Heart right ventricle (tissue), 16 donors: ENCODE results near the gene SRGAP3. TPM values are rescaled to one million over a fixed set of nuclear protein-coding genes. Genes with fewer than 3 reads are reported as not detected.

Experiments
- ATAC-seq, 8 donors: fragments of 200-7000 bp; cut with Tn5 transposase; one replicate each; pipeline ENCODE4 v1.9.1; 2020; ENCODE audit warnings: mild to moderate bottlenecking in 8 of 8, moderate library complexity in 8 of 8, moderate number of reproducible peaks in 1 of 8
- DNase-seq, 2 donors: peaks; one replicate each; pipeline ENCODE4 v3.0.0-alpha.2; 2020
- H3K27ac ChIP-seq, 10 donors: fragments of 200-600 bp; sonication (generic) in 2 of 10; one replicate each; pipeline versions ENCODE4 v1.5.0 to v1.8.0; 2020 to 2022; ENCODE audit warnings: mild to moderate bottlenecking in 3 of 10
- H3K27me3 ChIP-seq, 7 donors: fragments of 200-600 bp; one replicate each; pipeline ENCODE4 v1.8.0; 2021 to 2022; ENCODE audit warnings: mild to moderate bottlenecking in 2 of 7
- H3K36me3 ChIP-seq, 9 donors: fragments of 200-600 bp; sonication (generic) in 1 of 9; one replicate each; pipeline versions ENCODE4 v1.5.0 to v1.8.0; 2020 to 2022; ENCODE audit warnings: mild to moderate bottlenecking in 2 of 9
- H3K4me1 ChIP-seq, 9 donors: fragments of 200-600 bp; sonication (generic) in 1 of 9; one replicate each; pipeline versions ENCODE4 v1.5.0 to v1.8.0; 2020 to 2022; ENCODE audit warnings: mild to moderate bottlenecking in 4 of 9
- H3K4me3 ChIP-seq, 10 donors: fragments of 200-600 bp; sonication (generic) in 2 of 10; one replicate each; pipeline versions ENCODE4 v1.5.0 to v1.8.0; 2020 to 2022; ENCODE audit warnings: mild to moderate bottlenecking in 7 of 10, moderate library complexity in 2 of 10
- H3K9me3 ChIP-seq, 11 donors: fragments of 200-600 bp in 10 of 11; sonication (generic) in 2 of 11; one replicate each; pipeline versions ENCODE4 v1.5.0 to v1.8.0; 2013 to 2022; ENCODE audit warnings: mild to moderate bottlenecking in 2 of 11, control low read depth in 1 of 11, moderate library complexity in 1 of 11
- WGBS, 2 donors: extraction: QIAGEN DNeasy Blood & Tissue Kit; methylation state at CpG; one replicate each; pipeline ENCODE4 v1.1.7; 2013; ENCODE audit warnings: inconsistent platforms in 1 of 2; 5-methylcytosine and 5-hydroxymethylcytosine counted together
- intact Hi-C, 10 donors: fragments of 100-400 bp; cut with DNase I; formaldehyde crosslinking; loops; one replicate each; pipeline versions ENCODE4 v1.11.1 to v1.14.2; 2022
- polyA plus RNA-seq, 2 donors: library from polyadenylated mRNA; stranded (reverse); fragments of 200-250 nt; gene quantifications; one replicate each; pipeline ENCODE4 v1.2.3, GENCODE V29; 2013
- total RNA-seq, 10 donors: library from RNA; stranded (reverse); fragmentation: NEBNext Ultra II Directional in 3 of 10; extraction: Animal tissue kit (Norgen Biotek cat#: 25700) in 3 of 10; gene quantifications; one replicate each; pipeline versions ENCODE4 v1.2.1 to v1.2.4, GENCODE V29; 2021 to 2023
- TF ChIP-seq, protein P1 (sequence below), 9 donors: fragments of 200-600 bp; sonication (generic) in 2 of 9; IDR thresholded peaks; one replicate each; pipeline versions ENCODE4 v1.5.0 to v1.8.0; 2021 to 2022; ENCODE audit warnings: antibody characterized with exemption in 9 of 9, mild to moderate bottlenecking in 5 of 9, moderate library complexity in 1 of 9
- donor health status: Arrhythmogenic right ventricular cardiomyopathy.
- donor health status: ischemic (EF 13 %, LVEDD 7.1; RV severe dilation, severe dysfunction).
- donor health status: healthy with polysubstance abuse.
- donor health status: DM: no; HTN: yes; CAD: no.
- donor health status: DM: no; HTN: no; CAD: no.
- donor health status: ischemic (EF 25% LVEDD 6.9; RV normal size, moderate dysfunction).
- donor health status: ischemic (EF 25% LVEDD 5.7; RV mildly dilated, moderate dysfunction).
- donor health status: healthy.
- donor health status: DM: yes; HTN: yes; CAD: no.
- donor health status: Ischemic cardiomyopathy.
- donor health status: ischemic (EF 35%, LVEDD 5.7; RV mildly dilated, moderate dysfunction).
- donor health status: nonischemic (EF 11% LVEDD 7.7; RV severe dilation, severe dysfunction).
- donor health status: DM: yes; HTN: yes; CAD: no.
- donor health status: PGD.
- donor health status: ischemic (EF 29% LVEDD 5.4; RV normal size, mild dysfunction).
- donor health status: nonischemic (EF 23%, LVEDD 6.1; RV moderate dilation, normal function).

The SRGAP3 gene
- total and polyA plus RNA-seq, 12 donors: 0.67 to 16.1 (median 10.6) TPM

DNA sequence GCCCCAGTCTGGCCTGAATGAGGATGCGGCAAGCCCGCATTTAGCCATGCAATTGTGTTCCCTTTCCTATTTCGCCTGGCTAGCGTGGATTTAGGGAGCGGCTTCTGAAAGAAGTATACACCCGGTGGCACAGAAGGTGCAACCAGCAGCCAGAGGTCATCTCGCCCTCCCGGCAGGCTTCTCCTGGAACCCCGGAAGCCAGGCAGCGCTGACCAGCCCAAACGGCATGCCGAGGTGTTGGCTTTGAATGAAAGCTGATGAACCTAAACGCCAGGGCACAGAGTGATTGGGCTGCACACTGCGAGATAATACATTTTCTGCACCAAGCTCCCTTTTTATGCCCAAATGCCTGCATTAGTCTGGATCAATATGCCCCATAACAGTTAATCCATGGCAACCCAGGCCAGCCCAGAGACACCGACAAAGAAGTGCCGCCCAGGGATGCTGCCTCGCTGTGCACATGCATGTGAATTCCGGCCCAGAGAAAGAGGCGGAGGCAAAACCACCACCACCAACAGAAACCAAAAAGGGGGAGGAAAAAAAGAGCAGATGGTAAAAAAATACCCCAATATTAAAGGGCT is 1.4 kb downstream of the SRGAP3 start:
- intact Hi-C loops: loop anchor here in 3 of 10 donors (5.0 to 10.0 kb wide), 3 partner anchors 66 to 113 kb away; no protein-coding TSS in a partner anchor
- no peak for ATAC-seq
- DNase-seq: no peak
- WGBS, 2 donors: 72 to 84% methylated on average over 19 of the region's 19 CpGs
- Histone ChIP-seq H3K27ac (peak overlapping the region in 4 of 10 donors; percentile 65 to 84 (median 74)), H3K9me3 (no peaks in the 10 kb centered on the region), H3K27me3 (peaks cover 0 to 3% (median 0%) of the 10 kb centered on the region in 7 donors), H3K36me3 (no peaks in the 10 kb centered on the region), H3K4me3 (peak overlapping the region in 9 of 10 donors; percentile 31 to 62 (median 58)), H3K4me1 (peaks cover 2 to 40% (median 20%) of the 10 kb centered on the region in 9 donors)
- TF ChIP-seq, protein P1, sequence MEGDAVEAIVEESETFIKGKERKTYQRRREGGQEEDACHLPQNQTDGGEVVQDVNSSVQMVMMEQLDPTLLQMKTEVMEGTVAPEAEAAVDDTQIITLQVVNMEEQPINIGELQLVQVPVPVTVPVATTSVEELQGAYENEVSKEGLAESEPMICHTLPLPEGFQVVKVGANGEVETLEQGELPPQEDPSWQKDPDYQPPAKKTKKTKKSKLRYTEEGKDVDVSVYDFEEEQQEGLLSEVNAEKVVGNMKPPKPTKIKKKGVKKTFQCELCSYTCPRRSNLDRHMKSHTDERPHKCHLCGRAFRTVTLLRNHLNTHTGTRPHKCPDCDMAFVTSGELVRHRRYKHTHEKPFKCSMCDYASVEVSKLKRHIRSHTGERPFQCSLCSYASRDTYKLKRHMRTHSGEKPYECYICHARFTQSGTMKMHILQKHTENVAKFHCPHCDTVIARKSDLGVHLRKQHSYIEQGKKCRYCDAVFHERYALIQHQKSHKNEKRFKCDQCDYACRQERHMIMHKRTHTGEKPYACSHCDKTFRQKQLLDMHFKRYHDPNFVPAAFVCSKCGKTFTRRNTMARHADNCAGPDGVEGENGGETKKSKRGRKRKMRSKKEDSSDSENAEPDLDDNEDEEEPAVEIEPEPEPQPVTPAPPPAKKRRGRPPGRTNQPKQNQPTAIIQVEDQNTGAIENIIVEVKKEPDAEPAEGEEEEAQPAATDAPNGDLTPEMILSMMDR (IDR thresholded peaks at IDR 0.05): no peak

DNA sequence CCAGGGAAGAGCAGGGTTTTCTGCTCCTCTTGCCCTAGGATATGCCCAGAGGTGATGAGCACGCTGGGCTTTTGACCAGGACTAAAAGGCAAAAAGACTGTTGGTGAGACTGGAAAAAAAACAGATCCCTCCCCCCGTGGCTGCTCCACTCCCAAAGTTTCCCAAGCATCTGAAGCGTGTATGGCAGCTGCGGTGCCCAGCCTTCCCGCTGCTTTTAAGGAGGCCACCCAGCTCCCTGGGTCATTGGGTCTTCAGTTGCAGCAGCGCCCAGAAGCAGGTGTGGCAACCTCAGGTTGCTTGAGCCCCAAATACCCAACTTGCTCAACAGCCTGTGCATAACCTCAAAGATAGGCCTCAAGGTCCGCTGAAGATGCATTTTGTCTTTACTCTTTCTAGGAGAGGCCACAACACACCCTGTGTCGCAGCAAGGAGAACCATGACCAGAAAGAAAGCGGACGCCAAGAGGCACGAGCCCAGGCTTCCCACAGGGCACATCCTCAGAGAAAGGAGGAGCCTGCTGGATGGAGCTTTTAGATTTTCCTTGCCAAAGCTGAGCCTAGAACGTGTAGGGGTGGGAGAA is 2.0 kb downstream of the SRGAP3 start:
- Histone ChIP-seq H3K36me3 (no peaks in the 10 kb centered on the region), H3K9me3 (no peaks in the 10 kb centered on the region), H3K27me3 (peaks cover 0 to 3% (median 0%) of the 10 kb centered on the region in 7 donors), H3K4me3 (peak overlapping the region in 7 of 10 donors; percentile 31 to 62 (median 59)), H3K4me1 (peaks cover 2 to 45% (median 20%) of the 10 kb centered on the region in 9 donors), H3K27ac (peak overlapping the region in 2 of 10 donors; percentile 19 to 84)
- ATAC-seq: no peak
- TF ChIP-seq, protein P1 (IDR thresholded peaks at IDR 0.05): no peak
- intact Hi-C loops: loop anchor here in 3 of 10 donors (5.0 to 10.0 kb wide), 3 partner anchors 65 to 113 kb away; no protein-coding TSS in a partner anchor
- no peak for DNase-seq
- 79 to 81% methylated on average over 12 of the region's 12 CpGs for WGBS, 2 donors

GRCh38 chr3:9246189-9246588 is 3.3 kb downstream of the SRGAP3 start:
- no peaks in the 10 kb centered on the region for H3K36me3 ChIP-seq
- 90% methylated on average over 4 of the region's 4 CpGs for WGBS, 2 donors
- intact Hi-C loops: loop anchor here in 3 of 10 donors (5.0 to 10.0 kb wide), 3 partner anchors 64 to 111 kb away; no protein-coding TSS in a partner anchor
- no peaks in the 10 kb centered on the region for H3K9me3 ChIP-seq
- no peak overlapping the region for H3K27ac ChIP-seq
- ATAC-seq: no peak
- peaks cover 0 to 3% (median 0%) of the 10 kb centered on the region in 7 donors for H3K27me3 ChIP-seq
- no peak for DNase-seq
- peaks cover 2 to 42% (median 15%) of the 10 kb centered on the region in 9 donors for H3K4me1 ChIP-seq
- TF ChIP-seq, protein P1 (IDR thresholded peaks at IDR 0.05): no peak
- no peak overlapping the region for H3K4me3 ChIP-seq

- Histone ChIP-seq H3K4me1 (peaks cover 0 to 26% (median 10%) of the 10 kb centered on the region in 9 donors), H3K9me3 (no peaks in the 10 kb centered on the region), H3K27ac (no peak overlapping the region), H3K36me3 (no peaks in the 10 kb centered on the region), H3K27me3 (peaks cover 0 to 3% (median 0%) of the 10 kb centered on the region in 7 donors), H3K4me3 (no peak overlapping the region)
- ATAC-seq (no peak), DNase-seq (no peak)
- intact Hi-C loops: loop anchor here in 3 of 10 donors (5.0 to 10.0 kb wide), 3 partner anchors 62 to 110 kb away; no protein-coding TSS in a partner anchor
- WGBS, 2 donors: 22 to 38% methylated on average over 1 of the region's 1 CpG
- TF ChIP-seq, protein P1 (IDR thresholded peaks at IDR 0.05): no peak
These were observed 4.8 kb downstream of the SRGAP3 start for GRCh38 chr3:9244495-9245183.
